Measurements from ENCODE around the gene DHRSX.

GRCh38 chrX:2373615-2374014, 127.2 kb downstream of the DHRSX start:
- TF ChIP-seq POLR2A (IDR thresholded peaks at IDR 0.05) (no peak), CTCF (IDR thresholded peaks at IDR 0.05) (no peak), EP300 (IDR thresholded peaks at IDR 0.05) (no peak), POLR2AphosphoS5 (IDR thresholded peaks at IDR 0.05) (no peak)
